Kidney epithelial cell (primary cell): ENCODE results near the gene PACS1. TPM values are rescaled to one million over a fixed set of nuclear protein-coding genes. Genes with fewer than 3 reads are reported as not detected.

Experiments
- DNase-seq: peaks from one replicate; pipeline ENCODE4 v3.0.0-alpha.2; 2010; ENCODE audit warnings: low read depth
- H3K27me3 ChIP-seq: 2 replicates; pipeline ENCODE4 v1.6.0; 2011; ENCODE audit warnings: low read length; ENCODE audit not compliant: control insufficient read depth, insufficient read depth
- H3K36me3 ChIP-seq: 2 replicates; pipeline ENCODE4 v1.5.1; 2011; ENCODE audit warnings: low read length; ENCODE audit not compliant: control insufficient read depth, insufficient read depth
- H3K4me3 ChIP-seq: 2 replicates; pipeline ENCODE4 v1.5.1; 2011; ENCODE audit warnings: low read depth, mild to moderate bottlenecking, control low read depth, low read length
- CTCF ChIP-seq: IDR thresholded peaks from 2 replicates; pipeline ENCODE4 v1.5.1; 2011; ENCODE audit warnings: mild to moderate bottlenecking, moderate library complexity, low read length, control low read depth, inconsistent platforms; ENCODE audit not compliant: insufficient read depth, poor library complexity, severe bottlenecking
- total RNA-seq: library from RNA; depleted of rRNA; stranded (reverse); fragments of >200 nt; gene quantifications from 2 replicates; pipeline ENCODE4 v1.2.3, GENCODE V29; 2015

PACS1 gene
- total RNA-seq, 1 donor from 2014 or later: 29.4 TPM

GRCh38 chr11:66047541-66048365 lies 22.3 kb upstream of the PACS1 start:
- no peak for DNase-seq
- no peak for TF ChIP-seq CTCF
- H3K36me3 ChIP-seq: no peaks in the 10 kb centered on the region
- H3K27me3 ChIP-seq: no peaks in the 10 kb centered on the region
- no peak overlapping the region for H3K4me3 ChIP-seq

DNA sequence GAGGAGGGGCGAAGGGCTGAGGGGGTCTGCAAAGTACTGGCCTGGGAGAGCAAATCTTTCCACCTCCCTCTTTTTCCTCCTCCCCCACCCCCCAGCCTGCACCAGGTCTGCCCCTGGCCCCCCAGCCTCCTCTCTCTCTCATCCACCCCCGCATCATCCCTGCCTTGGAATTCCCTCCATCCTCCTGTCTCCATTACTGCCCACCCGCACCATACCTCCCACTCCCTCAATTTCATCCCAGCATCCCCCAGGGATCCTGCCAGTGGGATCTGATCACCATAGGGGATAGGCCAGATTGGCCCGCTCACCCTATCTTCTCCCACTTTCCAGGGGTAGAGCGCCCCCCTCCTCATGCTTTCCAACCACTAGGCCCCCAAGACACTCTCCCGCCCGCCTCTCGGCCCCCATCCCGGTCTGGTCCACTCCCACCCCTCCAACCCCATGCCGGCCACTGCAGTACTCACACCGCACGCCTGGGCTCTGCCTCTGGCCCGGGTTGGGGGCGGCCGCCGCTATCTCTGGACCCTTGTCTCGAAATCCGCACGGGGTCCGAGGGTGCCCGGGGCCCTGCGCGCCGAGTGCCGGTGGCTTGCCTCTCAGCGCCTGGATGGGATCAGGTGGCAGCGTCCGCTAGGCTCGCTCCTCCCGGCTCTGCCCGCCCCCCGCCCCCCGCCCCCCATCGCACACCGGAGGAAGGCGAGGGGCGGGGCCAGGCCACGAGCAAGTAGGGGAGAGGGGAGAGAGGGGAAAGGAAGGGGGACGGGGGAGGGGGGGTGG lies 21.3 kb upstream of the PACS1 start, which contains the start of gene GAL3ST3:
Gene GAL3ST3, minus strand, starts transcription at position 615 of the 777 bp plus-strand sequence. CDS start 3,746 bp downstream, outside the sequence.
- no peak for DNase-seq
- peak within 1 kb of the TSS; percentile 33 for H3K4me3 ChIP-seq
- TF ChIP-seq CTCF: no peak
- no peaks in the 10 kb centered on the region for H3K27me3 ChIP-seq
- H3K36me3 ChIP-seq: no peaks in the 10 kb centered on the region

DNA sequence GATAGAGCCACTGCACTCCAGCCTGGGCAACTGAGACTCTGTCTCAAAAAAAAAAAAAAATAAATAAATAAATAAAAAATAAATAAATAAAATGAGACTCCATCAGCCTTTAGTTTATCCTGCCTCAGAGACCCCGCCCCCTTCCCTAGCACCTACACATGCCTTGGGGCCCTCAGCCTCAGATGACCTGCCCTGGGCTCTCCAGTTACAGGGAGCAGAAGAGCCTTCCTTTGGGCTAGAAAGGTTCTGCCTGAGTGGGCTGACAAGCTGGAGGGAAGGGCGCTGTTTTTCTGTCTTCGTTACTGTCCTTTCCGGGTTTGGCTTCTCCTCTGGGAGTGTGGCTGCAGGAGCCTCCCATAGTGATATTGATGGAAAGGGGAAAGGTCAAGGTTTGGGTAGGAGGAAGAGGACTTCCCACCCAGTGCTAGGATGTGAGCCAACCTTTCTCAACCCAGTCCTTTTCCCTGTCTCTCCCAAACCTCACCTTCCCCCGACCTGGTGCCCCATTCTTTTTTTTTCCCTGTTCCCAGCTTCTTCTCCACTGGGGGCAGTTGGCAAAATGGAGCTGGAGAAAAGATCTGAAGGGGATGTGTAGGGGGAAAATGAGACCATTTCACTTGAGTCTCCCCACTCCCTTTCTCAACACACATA lies 19.4 kb upstream of the PACS1 start:
- H3K4me3 ChIP-seq: no peak overlapping the region

DNA sequence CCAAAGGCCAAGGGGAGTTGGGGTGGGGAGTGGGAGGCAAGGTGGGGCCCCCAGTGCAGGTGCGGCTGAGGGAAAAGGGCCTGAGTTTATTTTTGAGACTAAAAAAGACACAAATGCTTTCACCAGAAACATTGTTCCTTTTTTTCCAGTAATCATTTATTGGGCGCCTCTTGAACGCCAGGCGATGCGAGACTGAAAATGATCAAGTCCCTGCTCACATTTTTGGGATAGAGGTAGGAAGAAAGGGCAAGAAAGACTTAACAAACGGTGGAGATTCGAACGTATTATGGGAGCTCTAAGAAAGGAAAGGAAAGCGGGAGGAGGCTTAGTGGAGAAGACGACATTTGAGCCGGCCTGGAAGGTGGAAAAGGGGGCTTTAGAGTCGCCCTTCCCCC lies 18.7 kb upstream of the PACS1 start:
- no peak for DNase-seq
- peaks cover 1% of the 10 kb centered on the region for H3K36me3 ChIP-seq
- no peaks in the 10 kb centered on the region for H3K27me3 ChIP-seq
- TF ChIP-seq CTCF: no peak
- H3K4me3 ChIP-seq: peak overlapping the region; percentile 68

More for the DNA sequence above, 19.4 kb upstream of the PACS1 start:
- H3K27me3 ChIP-seq: no peaks in the 10 kb centered on the region
- TF ChIP-seq CTCF: no peak
- peaks cover 1% of the 10 kb centered on the region for H3K36me3 ChIP-seq
- no peak for DNase-seq

DNA sequence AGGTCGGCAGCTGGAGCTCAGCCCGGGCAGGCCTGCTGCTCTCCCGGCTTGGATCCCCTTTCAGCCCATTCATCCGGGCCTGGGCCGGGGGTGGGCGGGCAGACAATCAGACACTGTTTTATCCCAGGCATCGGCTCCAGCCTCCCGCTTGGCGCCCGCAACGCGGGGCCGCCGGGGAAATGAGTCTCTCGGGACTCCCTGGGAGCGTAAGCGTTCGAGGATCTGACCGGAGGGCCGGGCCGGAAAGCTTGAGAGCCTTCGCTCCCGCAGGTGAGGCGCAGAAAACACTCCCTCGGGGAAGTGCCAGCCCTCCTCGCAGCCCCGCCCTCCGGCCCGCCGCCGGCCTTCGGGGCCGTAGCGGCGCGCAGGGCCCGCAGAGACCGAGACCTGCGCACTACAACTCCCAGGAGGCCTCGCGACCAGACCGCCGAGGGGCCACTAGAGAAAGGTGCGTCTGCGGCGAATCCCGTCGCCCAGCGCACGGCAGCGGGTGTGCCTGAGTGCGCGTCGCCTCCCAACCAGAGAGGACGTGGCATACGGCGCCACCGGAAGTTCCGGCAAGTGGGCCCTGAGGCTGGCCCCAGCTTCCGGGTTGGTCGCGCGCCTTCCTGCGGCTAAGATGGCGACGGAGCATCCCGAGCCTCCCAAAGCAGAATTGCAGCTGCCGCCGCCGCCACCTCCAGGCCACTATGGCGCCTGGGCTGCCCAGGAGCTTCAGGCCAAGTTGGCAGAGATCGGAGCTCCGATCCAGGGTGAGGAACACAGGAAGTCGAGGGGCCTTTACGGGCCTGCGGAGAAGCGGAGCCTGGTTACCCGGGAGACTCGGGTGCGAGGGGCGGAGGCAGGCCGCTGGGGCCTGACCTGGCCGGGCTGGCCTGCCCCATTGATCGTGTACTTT lies 18.1 kb upstream of the PACS1 start, which contains the start of gene SF3B2:
Gene SF3B2, plus strand, starts transcription at position 599 of the 898 bp plus-strand sequence. Its CDS starts 21 bp downstream, at position 620.
- no peak for TF ChIP-seq CTCF
- Histone ChIP-seq H3K4me3 (peak within 1 kb of the TSS; percentile 68), H3K27me3 (no peaks in the 10 kb centered on the region), H3K36me3 (peaks cover 1% of the 10 kb centered on the region)
- DNase-seq: peak; percentile 93
